ENCODE measurements around the gene RFT1.

RFT1 gene

GRCh38 chr3:53129344-53129743, 891 bp downstream of the RFT1 start:
- no peak for DNase-seq (ENCODE audit: low read depth in 1 of 2, low spot score in 1 of 2)

- DNase-seq (ENCODE audit: low read depth in 1 of 2, low spot score in 1 of 2), result no peak
These were observed 3.6 kb downstream of the RFT1 start for GRCh38 chr3:53126601-53127000.

- no peak for DNase-seq (ENCODE audit: low read depth in 1 of 2, low spot score in 1 of 2)
These were observed 6.3 kb downstream of the RFT1 start for GRCh38 chr3:53123953-53124352.

- no peak for DNase-seq (ENCODE audit: low read depth in 1 of 2, low spot score in 1 of 2)
These were observed 6.7 kb downstream of the RFT1 start for GRCh38 chr3:53123510-53123909.

- DNase-seq (ENCODE audit: low read depth in 1 of 2, low spot score in 1 of 2), result no peak
These were observed 7.3 kb downstream of the RFT1 start for GRCh38 chr3:53122933-53123305.

- no peak for DNase-seq (ENCODE audit: low read depth in 1 of 2, low spot score in 1 of 2)
These were observed 7.8 kb downstream of the RFT1 start for GRCh38 chr3:53122255-53122932.

GRCh38 chr3:53120336-53120735, 9.9 kb downstream of the RFT1 start:
- no peak for DNase-seq (ENCODE audit: low read depth in 1 of 2, low spot score in 1 of 2)

- DNase-seq (ENCODE audit: low read depth in 1 of 2, low spot score in 1 of 2), result no peak
These were observed 13.3 kb downstream of the RFT1 start for GRCh38 chr3:53116956-53117355.

- no peak for DNase-seq (ENCODE audit: low read depth in 1 of 2, low spot score in 1 of 2)
These were observed 15.7 kb downstream of the RFT1 start for GRCh38 chr3:53114412-53115074.

GRCh38 chr3:53114011-53114400, 16.2 kb downstream of the RFT1 start:
- peak; percentile 58 to 79 for DNase-seq (ENCODE audit: low read depth in 1 of 2, low spot score in 1 of 2)

- no peak for DNase-seq (ENCODE audit: low read depth in 1 of 2, low spot score in 1 of 2)
These were observed 16.8 kb downstream of the RFT1 start for GRCh38 chr3:53113293-53114010.

- DNase-seq (ENCODE audit: low read depth in 1 of 2, low spot score in 1 of 2), result no peak
These were observed 18.4 kb downstream of the RFT1 start for GRCh38 chr3:53111822-53112221.

- no peak for DNase-seq (ENCODE audit: low read depth in 1 of 2, low spot score in 1 of 2)
These were observed 20.1 kb downstream of the RFT1 start for GRCh38 chr3:53109891-53110771.

- no peak for DNase-seq (ENCODE audit: low read depth in 1 of 2, low spot score in 1 of 2)
These were observed 21.0 kb downstream of the RFT1 start for GRCh38 chr3:53109190-53109589.

- DNase-seq (ENCODE audit: low read depth in 1 of 2, low spot score in 1 of 2), result no peak
These were observed 25.5 kb downstream of the RFT1 start for GRCh38 chr3:53104762-53105161.

- no peak for DNase-seq (ENCODE audit: low read depth in 1 of 2, low spot score in 1 of 2)
These were observed 26.6 kb downstream of the RFT1 start for GRCh38 chr3:53103397-53104296.

GRCh38 chr3:53102601-53103147, 27.6 kb downstream of the RFT1 start:
- DNase-seq (ENCODE audit: low read depth in 1 of 2, low spot score in 1 of 2), result peak; percentile 9 to 47

GRCh38 chr3:53101956-53102355, 28.3 kb downstream of the RFT1 start:
- DNase-seq (ENCODE audit: low read depth in 1 of 2, low spot score in 1 of 2), result no peak

- DNase-seq (ENCODE audit: low read depth in 1 of 2, low spot score in 1 of 2), result no peak
These were observed 29.3 kb downstream of the RFT1 start for GRCh38 chr3:53100818-53101466.

GRCh38 chr3:53097887-53098286, 32.3 kb downstream of the RFT1 start:
- DNase-seq (ENCODE audit: low read depth in 1 of 2, low spot score in 1 of 2), result no peak
